Fibroblast of lung (primary cell): ENCODE measurements around the gene NMRK2. TPM values are rescaled to one million over a fixed set of nuclear protein-coding genes. Genes with fewer than 3 reads are reported as not detected.
"Not testable (repeated sequence)": the region's sequence is repeated elsewhere in the genome, so short reads cannot be mapped to it uniquely, and the experiment has no call there.

Experiments used
- DNase-seq, 2 donors: peaks; one replicate each; pipeline versions ENCODE4 v3.0.0 to v3.0.0-alpha.2; 2010; ENCODE audit warnings: low read depth in 2 of 2
- H2AFZ ChIP-seq: 2 replicates; pipeline ENCODE4 v1.5.1; 2012; ENCODE audit warnings: low read length, control low read depth, inconsistent platforms
- H3K27ac ChIP-seq: 2 replicates; pipeline ENCODE4 v1.5.1; 2011; ENCODE audit warnings: low read length, control low read depth; ENCODE audit not compliant: insufficient read depth
- H3K27me3 ChIP-seq: 2 replicates; pipeline ENCODE4 v1.5.1; 2011; ENCODE audit warnings: mild to moderate bottlenecking, low read length; ENCODE audit not compliant: control insufficient read depth, insufficient read depth
- H3K36me3 ChIP-seq: 2 replicates; pipeline ENCODE4 v1.5.1; 2011; ENCODE audit warnings: low read length; ENCODE audit not compliant: control insufficient read depth, insufficient read depth
- H3K4me1 ChIP-seq: 2 replicates; pipeline ENCODE4 v1.5.1; 2011; ENCODE audit warnings: low read length; ENCODE audit not compliant: control insufficient read depth, insufficient read depth; ENCODE audit errors: extremely low read depth
- H3K4me2 ChIP-seq: 2 replicates; pipeline ENCODE4 v1.5.1; 2011; ENCODE audit warnings: low read length, control low read depth; ENCODE audit not compliant: insufficient read depth; ENCODE audit errors: extremely low read depth
- H3K4me3 ChIP-seq, 4 experiments: fragments of 200-600 bp in 1 of 4; sonication (generic) in 1 of 4; replicated peaks in 1 of 4; 2 replicates each; pipeline ENCODE4 v1.5.1; 2011 to 2016; ENCODE audit warnings: low read length in 4 of 4, low read depth in 3 of 4, mild to moderate bottlenecking in 3 of 4, control low read depth in 2 of 4, inconsistent platforms in 1 of 4, mixed read lengths in 1 of 4; ENCODE audit not compliant: insufficient read depth in 1 of 4; ENCODE audit errors: control extremely low read depth in 1 of 4
- H3K79me2 ChIP-seq: 2 replicates; pipeline ENCODE4 v1.5.1; 2012; ENCODE audit warnings: mild to moderate bottlenecking, low read length, inconsistent platforms; ENCODE audit not compliant: control insufficient read depth, insufficient read depth
- H3K9ac ChIP-seq: 2 replicates; pipeline ENCODE4 v1.5.1; 2011; ENCODE audit warnings: mild to moderate bottlenecking, low read length, control low read depth; ENCODE audit not compliant: insufficient read depth
- H3K9me3 ChIP-seq: 2 replicates; pipeline ENCODE4 v1.5.1; 2012; ENCODE audit warnings: low read depth, low read length; ENCODE audit not compliant: control insufficient read depth, insufficient read depth
- H4K20me1 ChIP-seq: 2 replicates; pipeline ENCODE4 v1.5.1; 2011; ENCODE audit warnings: low read length; ENCODE audit not compliant: control insufficient read depth, insufficient read depth; ENCODE audit errors: extremely low read depth
- EZH2 ChIP-seq: IDR thresholded peaks from 2 replicates; pipeline ENCODE4 v1.5.1; 2012; ENCODE audit warnings: low read length, control low read depth, mild to moderate bottlenecking; ENCODE audit errors: missing control alignments
- polyA plus RNA-seq, 2 donors: library from polyadenylated mRNA; depleted of rRNA in 1 of 2; stranded (reverse) in 1 of 2; unstranded in 1 of 2; fragments of >200 nt; gene quantifications; 2 replicates each; pipeline ENCODE4 v1.2.1, GENCODE V29; 2011 to 2012; ENCODE audit warnings: missing spikeins in 1 of 2
- total RNA-seq: library from RNA; depleted of rRNA; stranded (reverse); fragments of >200 nt; gene quantifications from 2 replicates; pipeline ENCODE4 v1.2.1, GENCODE V29; 2014
- TF ChIP-seq, protein P1 (sequence below), 2 donors: IDR thresholded peaks in 1 of 2; conservative IDR thresholded peaks in 1 of 2; 1 replicate in 1 of 2; 2 replicates in 1 of 2; pipeline ENCODE4 v1.5.1; 2011 to 2012; ENCODE audit warnings: low read length in 2 of 2, control low read depth in 1 of 2, inconsistent platforms in 1 of 2, low read depth in 1 of 2, mild to moderate bottlenecking in 1 of 2

Gene NMRK2
- total and polyA plus RNA-seq, 2 donors (not counting 1 experiment from before 2014, with no cell fraction given), result not detected

- H3K27ac ChIP-seq, result no peak overlapping the region
- no peaks in the 10 kb centered on the region for H4K20me1 ChIP-seq
- peaks cover 8% of the 10 kb centered on the region for H3K27me3 ChIP-seq
- no peaks in the 10 kb centered on the region for H3K4me1 ChIP-seq
- H3K79me2 ChIP-seq, result no peaks in the 10 kb centered on the region
- no peak overlapping the region for H3K4me2 ChIP-seq
- no peak overlapping the region for H2AFZ ChIP-seq
- TF ChIP-seq EZH2, result no peak
- TF ChIP-seq, protein P1, sequence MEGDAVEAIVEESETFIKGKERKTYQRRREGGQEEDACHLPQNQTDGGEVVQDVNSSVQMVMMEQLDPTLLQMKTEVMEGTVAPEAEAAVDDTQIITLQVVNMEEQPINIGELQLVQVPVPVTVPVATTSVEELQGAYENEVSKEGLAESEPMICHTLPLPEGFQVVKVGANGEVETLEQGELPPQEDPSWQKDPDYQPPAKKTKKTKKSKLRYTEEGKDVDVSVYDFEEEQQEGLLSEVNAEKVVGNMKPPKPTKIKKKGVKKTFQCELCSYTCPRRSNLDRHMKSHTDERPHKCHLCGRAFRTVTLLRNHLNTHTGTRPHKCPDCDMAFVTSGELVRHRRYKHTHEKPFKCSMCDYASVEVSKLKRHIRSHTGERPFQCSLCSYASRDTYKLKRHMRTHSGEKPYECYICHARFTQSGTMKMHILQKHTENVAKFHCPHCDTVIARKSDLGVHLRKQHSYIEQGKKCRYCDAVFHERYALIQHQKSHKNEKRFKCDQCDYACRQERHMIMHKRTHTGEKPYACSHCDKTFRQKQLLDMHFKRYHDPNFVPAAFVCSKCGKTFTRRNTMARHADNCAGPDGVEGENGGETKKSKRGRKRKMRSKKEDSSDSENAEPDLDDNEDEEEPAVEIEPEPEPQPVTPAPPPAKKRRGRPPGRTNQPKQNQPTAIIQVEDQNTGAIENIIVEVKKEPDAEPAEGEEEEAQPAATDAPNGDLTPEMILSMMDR (conservative IDR thresholded peaks at IDR 0.05 in 1 of 2, IDR thresholded peaks at IDR 0.05 in 1 of 2; ENCODE audit: low read depth in 1 of 2, low read length in 2 of 2), result no peak
- H3K4me3 ChIP-seq, result no peak overlapping the region
- H3K9me3 ChIP-seq, result no peaks in the 10 kb centered on the region
- H3K9ac ChIP-seq, result no peak overlapping the region
- H3K36me3 ChIP-seq, result no peaks in the 10 kb centered on the region
- DNase-seq, result no peak
These were observed 3.9 kb downstream of the NMRK2 start for GRCh38 chr19:3936506-3937442.

DNA sequence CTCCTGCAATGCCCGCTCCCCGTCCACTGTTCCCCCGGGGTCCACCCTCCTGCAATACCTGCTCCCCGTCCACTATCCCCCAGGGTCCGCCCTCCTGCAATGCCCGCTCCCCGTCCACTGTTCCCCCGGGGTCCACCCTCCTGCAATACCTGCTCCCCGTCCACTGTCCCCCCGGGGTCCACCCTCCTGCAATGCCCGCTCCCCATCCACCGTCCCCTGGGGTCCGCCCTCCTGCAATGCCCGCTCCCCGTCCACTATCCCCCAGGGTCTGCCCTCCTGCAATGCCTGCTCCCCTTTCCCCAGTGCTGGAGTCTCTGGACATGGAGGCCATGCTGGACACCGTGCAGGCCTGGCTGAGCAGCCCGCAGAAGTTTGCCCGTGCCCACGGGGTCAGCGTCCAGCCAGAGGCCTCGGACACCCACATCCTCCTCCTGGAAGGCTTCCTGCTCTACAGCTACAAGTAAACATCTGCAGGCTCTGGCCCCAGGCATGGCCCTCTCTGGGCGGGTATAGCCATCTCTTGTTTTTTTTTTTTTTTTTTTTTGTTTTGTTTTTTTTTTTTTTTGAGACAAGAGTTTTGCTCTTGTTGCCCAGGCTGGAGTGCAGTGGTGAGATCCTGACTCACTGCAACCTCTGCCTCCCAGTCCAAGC, 5.6 kb downstream of the NMRK2 start:
- not testable (repeated sequence) for H3K4me1 ChIP-seq, H4K20me1 ChIP-seq, H3K4me3 ChIP-seq, DNase-seq, H3K4me2 ChIP-seq, H3K36me3 ChIP-seq, H2AFZ ChIP-seq, H3K79me2 ChIP-seq, H3K9ac ChIP-seq, H3K9me3 ChIP-seq, H3K27me3 ChIP-seq, H3K27ac ChIP-seq

DNA sequence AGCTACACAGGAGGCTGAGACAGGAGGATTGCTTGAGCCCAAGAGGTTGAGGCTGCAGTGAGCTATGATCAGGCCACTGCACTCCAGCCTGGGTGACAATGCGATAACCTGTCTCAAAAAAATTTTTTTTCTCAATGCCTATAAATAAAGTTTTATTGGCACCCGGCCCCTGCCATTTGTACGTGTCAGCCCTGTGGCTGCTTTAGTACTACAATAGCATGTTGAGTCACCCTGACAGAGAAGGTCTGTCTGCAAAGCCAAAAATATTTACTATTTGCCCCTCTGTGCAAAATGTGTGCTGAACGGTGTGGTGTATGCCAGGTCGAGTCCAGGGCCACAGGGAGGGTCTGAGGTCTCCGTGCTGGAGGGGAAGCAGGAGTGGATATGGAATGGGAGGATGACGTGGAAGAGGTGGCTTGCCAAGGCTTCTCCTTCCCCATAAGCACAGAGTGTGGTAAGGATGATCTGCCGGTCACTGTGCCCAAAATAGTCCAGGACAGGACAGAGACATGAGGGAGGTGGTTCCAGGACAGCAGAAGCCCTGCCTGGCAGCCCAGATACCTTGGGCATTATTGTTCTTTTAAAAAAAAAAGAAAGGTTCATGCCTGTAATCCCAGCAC, 10.0 kb downstream of the NMRK2 start:
- Histone ChIP-seq H3K27ac (no peak overlapping the region), H3K9ac (no peak overlapping the region), H3K36me3 (no peaks in the 10 kb centered on the region), H3K9me3 (no peaks in the 10 kb centered on the region), H3K4me2 (no peak overlapping the region), H3K4me1 (no peaks in the 10 kb centered on the region), H3K79me2 (no peaks in the 10 kb centered on the region), H4K20me1 (no peaks in the 10 kb centered on the region), H3K27me3 (no peaks in the 10 kb centered on the region), H3K4me3 (no peak overlapping the region), H2AFZ (no peak overlapping the region)
- DNase-seq, result no peak
- TF ChIP-seq, protein P1 (conservative IDR thresholded peaks at IDR 0.05 in 1 of 2, IDR thresholded peaks at IDR 0.05 in 1 of 2; ENCODE audit: low read depth in 1 of 2, low read length in 2 of 2), result no peak
- TF ChIP-seq EZH2, result no peak
